ENCODE results near the gene CPNE6. TPM values are rescaled to one million over a fixed set of nuclear protein-coding genes. Genes with fewer than 3 reads are reported as not detected.

Gene CPNE6
- total RNA-seq, 1 experiment from 2014 or later, result not detected

- peaks cover 3 to 7% (median 6%) of the 10 kb centered on the region in 3 experiments; a peak in 6 of 7 replicates for H3K36me3 Mint-ChIP-seq (ENCODE audit: insufficient read depth in 1 of 3, low read depth in 3 of 3)
Measured at GRCh38 chr14:24059841-24060388, 11.4 kb upstream of the CPNE6 start.

More at GRCh38 chr14:24059841-24060388, 11.4 kb upstream of the CPNE6 start:
- Histone ChIP-seq H3K23ac (ENCODE audit: insufficient read length, low read depth, low read length) (no peak overlapping the region), H2BK120ac (ENCODE audit: low read depth, low read length, poor library complexity, severe bottlenecking) (no peak overlapping the region), H3K79me2 (ENCODE audit: insufficient read depth, low read length) (no peaks in the 10 kb centered on the region), H3K4me2 (ENCODE audit: insufficient read depth, insufficient read length, low read length) (no peak overlapping the region), H2AK5ac (ENCODE audit: insufficient read length, low read length) (no peak overlapping the region), H3K79me1 (ENCODE audit: insufficient read depth, low read depth, low read length, poor library complexity, severe bottlenecking) (no peaks in the 10 kb centered on the region), H3K23me2 (ENCODE audit: insufficient read length, low read depth, low read length, poor library complexity, severe bottlenecking) (no peaks in the 10 kb centered on the region), H3K56ac (ENCODE audit: insufficient read length, low read depth, low read length) (no peak overlapping the region), H3K27ac (ENCODE audit: insufficient read length, low read depth, low read length) (no peak overlapping the region), H3K9ac (ENCODE audit: extremely low read depth, insufficient read length, low read length) (no peak overlapping the region), H2BK15ac (ENCODE audit: low read depth, low read length) (no peak overlapping the region), H4K8ac (replicated peaks; ENCODE audit: insufficient read length, low read depth, low read length) (no peak overlapping the region), H4K91ac (ENCODE audit: insufficient read length, low read depth, low read length) (no peak overlapping the region), H2BK12ac (ENCODE audit: insufficient read length, low read depth, low read length) (no peak overlapping the region), H3K4me1 (ENCODE audit: insufficient read depth, low read length) (no peaks in the 10 kb centered on the region), H4K20me1 (ENCODE audit: control insufficient read depth, insufficient read depth, insufficient read length) (peaks cover 2% of the 10 kb centered on the region), H3T11ph (ENCODE audit: low read length) (no peak overlapping the region), H3K18ac (ENCODE audit: insufficient read length, low read depth, low read length) (no peak overlapping the region), H3K9me3 (ENCODE audit: control insufficient read depth, low read depth, low read length) (no peaks in the 10 kb centered on the region), H3K27me3 (ENCODE audit: insufficient read depth, low read length) (no peaks in the 10 kb centered on the region), H3K4ac (ENCODE audit: low read depth, low read length) (no peak overlapping the region), H2BK5ac (ENCODE audit: insufficient read length, low read length) (no peak overlapping the region), H3K14ac (ENCODE audit: insufficient read depth, low read length) (no peak overlapping the region), H2BK20ac (ENCODE audit: low read depth, low read length, poor library complexity, severe bottlenecking) (no peak overlapping the region), H4K5ac (ENCODE audit: insufficient read length, low read depth, low read length) (no peak overlapping the region), H2AFZ (ENCODE audit: low read length) (no peak overlapping the region)
- Mint-ChIP-seq H3K4me3 (peak overlapping the region in 1 of 2 experiments; percentile 10; a peak in 1 of 5 replicates), H3K27me3 (ENCODE audit: low read depth) (no peaks in the 10 kb centered on the region; the same call in 1 of the 2 replicates), H3K4me1 (peaks cover 2 to 11% of the 10 kb centered on the region in 2 experiments; a peak in 3 of 4 replicates), H3K27ac (0 out of 7 replicates have a peak overlapping the region, but pooled peaks of 2 of the 3 experiments have one; percentile 40 to 49), H3K9me3 (no peaks in the 10 kb centered on the region)
- no peak for TF ChIP-seq CTCF (conservative IDR thresholded peaks at IDR 0.05)
- no CpG with 5 or more reads among the region's 16 CpGs for WGBS (ENCODE audit: extremely low coverage, insufficient read length, low lambda C conversion rate)
- no peak for DNase-seq

Measured in H9 (cell line).